ENCODE data around the gene TRPM3.

TRPM3 gene

GRCh38 chr9:70994582-70994981 is 126.8 kb downstream of the TRPM3 start:
- no peak overlapping the region for H3K4me3 ChIP-seq (ENCODE audit: low read depth, low read length)
- no peak for TF ChIP-seq CTCF (IDR thresholded peaks at IDR 0.05; ENCODE audit: borderline replicate concordance, insufficient read depth, low read depth, low read length)

- no peak for TF ChIP-seq CTCF (IDR thresholded peaks at IDR 0.05; ENCODE audit: borderline replicate concordance, insufficient read depth, low read depth, low read length)
- H3K4me3 ChIP-seq (ENCODE audit: low read depth, low read length), result no peak overlapping the region
These were observed 132.9 kb downstream of the TRPM3 start for GRCh38 chr9:70988551-70988950.

- no peak overlapping the region for H3K4me3 ChIP-seq (ENCODE audit: low read depth, low read length)
- no peak for TF ChIP-seq CTCF (IDR thresholded peaks at IDR 0.05; ENCODE audit: borderline replicate concordance, insufficient read depth, low read depth, low read length)
These were observed 133.4 kb downstream of the TRPM3 start for GRCh38 chr9:70987986-70988385.

- no peak overlapping the region for H3K4me3 ChIP-seq (ENCODE audit: low read depth, low read length)
- no peak for TF ChIP-seq CTCF (IDR thresholded peaks at IDR 0.05; ENCODE audit: borderline replicate concordance, insufficient read depth, low read depth, low read length)
These were observed 134.4 kb downstream of the TRPM3 start for GRCh38 chr9:70986984-70987383.

GRCh38 chr9:70983723-70984295 is 137.6 kb downstream of the TRPM3 start:
- no peak for TF ChIP-seq CTCF (IDR thresholded peaks at IDR 0.05; ENCODE audit: borderline replicate concordance, insufficient read depth, low read depth, low read length)
- H3K4me3 ChIP-seq (ENCODE audit: low read depth, low read length), result no peak overlapping the region

GRCh38 chr9:70981312-70981711 is 140.1 kb downstream of the TRPM3 start:
- TF ChIP-seq CTCF (IDR thresholded peaks at IDR 0.05; ENCODE audit: borderline replicate concordance, insufficient read depth, low read depth, low read length), result no peak
- no peak overlapping the region for H3K4me3 ChIP-seq (ENCODE audit: low read depth, low read length)

GRCh38 chr9:70979966-70980365 is 141.5 kb downstream of the TRPM3 start:
- no peak overlapping the region for H3K4me3 ChIP-seq (ENCODE audit: low read depth, low read length)
- TF ChIP-seq CTCF (IDR thresholded peaks at IDR 0.05; ENCODE audit: borderline replicate concordance, insufficient read depth, low read depth, low read length), result no peak
